GM19025 (cell line): ENCODE measurements around the gene PYGB.
"Not testable (repeated sequence)": the region's sequence is repeated elsewhere in the genome, so short reads cannot be mapped to it uniquely, and the experiment has no call there.

Experiments used
- ATAC-seq: cut with Tn5 transposase; IDR thresholded peaks from one replicate; pipeline ENCODE4 v1.9.1; 2021; ENCODE audit warnings: mild to moderate bottlenecking, low read depth, moderate library complexity; ENCODE audit not compliant: unreplicated experiment

PYGB gene

DNA sequence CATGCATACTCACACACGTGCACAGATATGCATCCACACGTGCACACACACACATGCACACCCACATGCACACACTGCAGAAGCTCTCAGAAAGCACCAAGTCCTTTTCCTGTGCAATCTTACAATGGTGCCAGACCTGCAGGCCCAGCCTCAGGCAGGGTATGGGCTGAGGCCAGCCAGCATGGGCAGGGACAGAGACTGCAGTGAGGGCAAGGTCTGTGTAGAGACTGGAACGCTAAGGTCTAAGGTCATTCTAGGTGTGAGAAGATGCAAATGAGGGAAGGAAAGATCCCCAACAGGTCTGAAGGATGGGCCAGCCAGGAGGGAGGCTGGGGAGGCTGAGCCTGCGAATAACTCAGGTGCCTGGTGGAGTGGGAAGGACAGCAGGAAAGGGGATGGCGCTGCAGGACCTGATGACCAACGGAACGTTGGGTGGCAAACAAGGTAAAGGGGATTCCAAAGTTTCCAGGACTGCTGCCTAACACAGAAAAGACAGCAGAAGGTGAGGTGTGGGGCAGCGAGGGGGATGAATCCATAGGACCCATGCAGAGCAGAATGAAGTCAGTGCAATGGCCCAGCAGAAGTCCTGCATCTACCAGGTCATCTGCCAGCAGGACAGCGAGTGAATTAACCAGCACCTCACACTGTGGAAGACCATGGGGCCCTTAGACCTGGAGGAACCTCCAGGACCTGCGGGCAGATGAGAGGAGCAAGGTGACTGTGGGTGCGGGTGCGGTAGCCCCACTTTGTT is 75.8 kb downstream of the PYGB start:
- ATAC-seq: no peak

DNA sequence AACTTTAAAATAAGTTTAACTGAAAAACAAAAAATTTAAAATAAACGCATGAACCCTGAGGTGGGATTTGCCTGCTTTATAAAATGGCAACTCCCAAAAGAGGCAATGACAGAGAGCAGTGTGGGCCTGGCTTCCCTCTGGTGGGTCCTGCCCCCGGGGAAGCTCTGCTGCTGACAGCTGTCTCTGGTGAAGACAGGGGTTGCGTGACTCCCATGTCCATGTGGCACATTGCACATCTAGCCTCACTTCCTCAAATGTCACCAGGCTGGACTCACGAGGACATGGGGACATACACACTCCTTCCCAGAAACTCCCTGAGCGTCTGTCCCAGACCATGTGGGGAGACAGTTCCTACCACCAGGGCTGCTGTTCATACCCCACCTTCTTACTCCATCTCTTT is 76.5 kb downstream of the PYGB start:
- ATAC-seq: no peak

DNA sequence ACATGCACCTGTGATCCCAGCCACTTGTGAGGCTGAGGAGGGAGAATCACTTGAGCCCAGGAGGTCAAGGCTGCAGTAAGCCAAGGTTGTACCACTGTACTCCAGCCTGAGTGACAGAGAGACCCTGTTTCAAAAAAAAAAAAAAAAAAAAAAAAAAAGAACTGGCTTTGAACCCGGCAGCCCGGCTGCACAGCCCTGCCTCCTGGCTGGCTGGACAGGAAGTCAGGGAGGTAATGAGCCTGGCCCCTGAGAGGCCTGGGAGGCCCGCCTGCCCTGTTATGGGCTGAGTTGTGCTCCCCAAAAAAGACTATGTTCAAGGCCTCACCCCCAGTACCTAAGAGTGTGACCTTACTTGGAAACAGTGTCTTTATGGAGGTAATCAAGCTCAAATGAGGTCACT is 77.2 kb downstream of the PYGB start:
- no peak for ATAC-seq

DNA sequence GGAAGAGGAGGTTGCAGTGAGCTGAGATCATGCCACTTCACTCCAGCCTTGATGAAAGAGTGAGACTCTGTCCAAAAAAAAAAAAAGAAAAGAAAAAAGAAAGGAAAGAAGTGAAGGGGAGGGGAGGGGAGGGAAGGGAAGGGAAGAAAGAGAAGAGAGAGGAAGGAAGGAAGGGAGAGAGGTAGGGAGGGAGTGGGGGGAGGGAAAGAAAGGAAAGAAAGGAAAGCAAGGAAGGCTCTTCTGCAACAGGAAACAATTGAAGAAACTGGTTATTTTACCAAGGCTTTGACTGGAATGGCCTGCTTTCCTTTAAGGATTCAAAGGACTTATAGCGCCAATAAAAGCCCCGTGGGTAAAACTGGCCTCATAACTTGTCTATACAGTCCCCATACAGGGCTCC is 78.1 kb downstream of the PYGB start:
- no peak for ATAC-seq

DNA sequence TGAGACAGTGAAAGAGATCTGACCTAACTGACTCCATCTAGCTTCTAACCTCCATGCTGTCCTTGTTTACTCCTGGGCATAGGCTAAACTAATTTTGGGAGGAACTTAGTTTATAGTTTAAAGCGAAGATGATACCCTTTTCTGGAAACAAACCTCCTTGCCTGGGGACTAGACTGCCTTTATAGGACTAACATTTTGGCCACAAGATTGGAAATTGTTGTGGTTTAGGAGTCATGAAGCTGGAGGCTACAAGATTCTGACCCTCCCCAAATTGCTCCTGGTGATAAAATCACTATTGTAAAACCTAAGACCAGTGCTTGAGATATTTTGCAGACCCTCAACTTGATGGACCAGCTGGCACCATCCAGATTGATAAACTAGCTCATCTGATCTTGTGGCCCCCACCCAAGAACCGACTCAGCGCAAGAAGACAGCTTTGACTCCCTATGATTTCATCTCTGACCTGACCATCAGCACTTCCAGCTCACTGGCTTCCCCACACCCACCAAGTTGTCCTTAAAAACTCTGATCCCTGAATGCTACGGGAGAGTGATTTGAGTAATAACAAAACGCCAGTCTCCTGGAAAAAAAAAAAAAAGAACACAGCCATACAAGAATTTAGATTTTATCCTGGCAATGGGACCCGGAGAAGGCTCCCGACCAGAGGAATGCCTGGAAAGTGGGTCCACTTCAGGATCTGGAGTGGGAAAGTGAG is 79.8 kb downstream of the PYGB start:
- no peak for ATAC-seq

DNA sequence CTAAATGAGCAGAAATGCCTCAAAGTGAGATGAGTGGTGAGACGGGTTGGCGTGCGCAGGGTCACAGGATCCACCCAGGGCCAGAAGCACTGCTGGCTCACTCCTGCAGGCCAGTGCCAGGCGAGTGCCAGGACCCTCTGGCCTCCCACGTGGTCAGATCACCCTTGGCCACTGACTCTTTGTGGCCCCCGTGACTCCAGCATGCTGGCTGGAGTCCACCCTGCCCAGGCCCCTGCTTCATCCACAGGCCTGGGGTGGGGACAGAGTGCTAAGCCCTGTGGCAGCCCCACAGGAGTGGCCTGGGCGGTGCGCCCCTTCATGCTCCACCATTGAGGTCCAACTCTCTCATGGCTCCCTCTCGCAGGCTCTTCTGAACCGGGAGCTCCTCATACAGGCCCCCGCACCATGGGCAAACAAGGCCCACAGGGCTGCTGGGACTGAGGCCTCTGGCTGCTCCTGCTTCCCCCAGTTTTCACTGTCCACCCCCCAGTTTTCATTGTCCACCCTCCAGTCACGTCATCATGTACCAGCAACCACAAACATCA is 81.1 kb downstream of the PYGB start:
- no peak for ATAC-seq

DNA sequence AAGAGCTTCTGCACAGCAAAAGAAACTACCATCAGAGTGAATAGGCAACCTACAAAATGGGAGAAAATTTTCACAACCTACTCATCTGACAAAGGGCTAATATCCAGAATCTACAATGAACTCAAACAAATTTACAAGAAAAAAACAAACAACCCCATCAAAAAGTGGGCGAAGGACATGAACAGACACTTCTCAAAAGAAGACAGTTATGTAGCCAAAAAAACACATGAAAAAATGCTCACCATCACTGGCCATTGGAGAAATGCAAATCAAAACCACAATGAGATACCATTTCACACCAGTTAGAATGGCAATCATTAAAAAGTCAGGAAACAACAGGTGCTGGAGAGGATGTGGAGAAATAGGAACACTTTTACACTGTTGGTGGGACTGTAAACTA is 87.1 kb downstream of the PYGB start:
- not testable (repeated sequence) for ATAC-seq

DNA sequence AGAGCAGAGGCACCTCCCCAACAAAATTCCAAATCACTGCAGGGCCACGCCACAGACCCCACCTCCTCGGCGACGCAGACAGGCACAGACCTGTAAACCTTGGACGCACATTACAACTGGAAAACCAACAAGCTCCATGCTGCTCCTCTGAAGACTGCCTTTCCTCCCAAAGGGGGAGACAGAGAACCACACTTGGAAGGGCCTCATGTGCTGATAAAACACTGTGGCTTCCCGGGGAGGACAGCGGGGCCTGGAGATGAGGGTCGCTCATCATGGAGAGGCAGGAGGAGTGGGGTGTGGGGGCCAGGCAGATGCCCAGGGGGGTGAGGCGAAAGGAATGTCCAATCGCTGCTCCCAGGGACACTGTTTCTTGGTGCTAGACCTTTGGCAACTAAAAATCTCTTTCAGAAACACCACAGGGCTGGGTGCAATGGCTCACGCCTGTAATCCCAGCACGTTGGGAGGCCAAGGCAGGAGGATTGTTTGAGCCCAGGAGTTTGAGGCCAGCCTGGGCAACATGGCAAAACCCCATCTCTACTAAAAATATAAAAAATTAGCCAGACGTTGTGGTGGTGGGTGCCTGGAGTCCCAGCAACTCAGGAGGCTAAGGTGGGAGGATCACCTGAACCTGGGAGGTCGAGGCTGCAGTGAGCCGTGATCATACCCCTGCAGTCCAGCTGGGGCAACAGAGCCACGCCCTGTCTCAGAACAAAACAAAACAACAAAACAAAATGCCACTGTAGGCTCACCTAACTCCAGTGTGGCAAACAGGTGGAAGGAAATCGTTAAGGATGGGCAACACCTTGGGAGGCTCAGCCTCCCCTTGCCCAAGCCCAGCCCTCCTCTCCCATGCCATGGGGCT is 88.9 kb downstream of the PYGB start:
- ATAC-seq: no peak

DNA sequence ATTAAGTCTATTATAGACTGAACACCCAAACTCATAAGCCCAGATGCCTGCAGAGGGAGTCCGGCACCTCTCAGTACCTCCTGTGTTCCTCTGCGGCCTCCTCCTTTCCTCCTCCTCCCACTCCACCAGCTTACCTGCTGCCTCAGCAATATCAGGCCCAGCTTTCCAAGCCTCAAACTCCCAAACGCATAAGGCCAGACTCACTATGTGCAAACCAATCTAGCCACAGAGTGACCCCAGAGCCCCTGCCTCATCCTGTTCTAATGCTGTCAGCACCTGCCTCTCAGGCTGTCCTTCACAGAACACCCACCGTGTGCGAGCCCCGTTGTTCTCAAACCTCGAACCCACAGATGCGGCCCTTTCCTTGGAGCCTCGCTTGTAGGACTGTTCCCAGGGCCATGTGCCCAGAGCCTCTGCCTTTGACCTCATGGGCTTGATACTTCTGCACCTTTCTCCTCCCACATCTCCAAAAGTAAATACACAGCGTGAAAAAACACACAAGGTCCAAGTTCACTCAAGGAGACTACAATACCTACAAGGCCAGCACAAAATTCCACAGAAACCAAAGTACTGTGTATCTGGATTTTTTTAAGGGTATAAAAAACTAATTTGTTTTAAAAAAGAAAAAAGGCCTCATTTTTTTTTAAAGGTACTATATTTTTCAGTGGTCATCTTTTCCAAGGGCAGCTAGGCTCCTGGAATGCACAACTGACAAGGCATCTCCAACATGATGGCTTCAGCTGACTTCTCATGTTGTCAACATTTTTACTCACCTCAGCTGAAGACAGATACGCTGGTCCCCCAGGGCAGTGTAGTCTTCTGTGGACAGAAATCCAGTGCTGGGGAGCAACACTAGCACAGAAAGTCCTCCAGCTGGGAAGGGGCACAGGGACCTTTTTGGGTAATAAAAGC is 90.5 kb downstream of the PYGB start:
- ATAC-seq: no peak

DNA sequence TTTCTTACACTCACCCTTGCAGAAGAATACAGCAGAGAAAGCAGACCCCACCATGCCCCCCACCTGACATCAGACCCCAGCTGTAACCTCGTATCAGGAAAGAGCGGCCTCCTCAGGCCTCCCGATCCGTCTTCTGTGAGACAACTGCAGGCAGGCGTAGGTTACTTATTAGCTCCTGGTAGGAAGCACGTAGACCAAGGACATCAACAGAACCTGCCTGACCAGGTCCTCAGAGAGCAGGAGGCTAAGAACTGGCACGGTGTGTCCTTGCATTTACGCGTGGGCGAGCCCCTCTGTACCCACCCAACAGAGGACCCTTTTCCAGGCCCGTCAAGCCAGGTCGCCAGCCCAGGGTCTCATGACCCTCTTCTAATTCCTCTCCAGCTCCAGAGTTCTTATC is 91.7 kb downstream of the PYGB start:
- no peak for ATAC-seq

DNA sequence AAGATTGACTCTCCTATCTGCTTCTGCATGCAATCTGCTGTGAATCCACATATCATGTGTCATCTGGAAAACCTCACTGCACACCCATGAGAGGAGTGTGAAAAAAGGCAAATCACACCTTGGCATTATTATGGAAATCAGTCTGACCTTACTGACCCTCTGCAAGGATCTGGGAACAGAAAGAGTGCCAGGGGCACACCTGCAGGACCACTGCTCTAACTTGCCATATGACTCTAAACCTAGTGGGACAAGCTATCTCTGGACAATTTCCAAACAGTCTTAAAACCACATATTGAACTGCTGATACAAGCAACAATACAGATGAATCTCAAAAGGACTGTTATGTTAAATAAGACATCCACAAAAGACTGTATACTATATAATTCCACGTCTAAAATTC is 92.5 kb downstream of the PYGB start:
- no peak for ATAC-seq

DNA sequence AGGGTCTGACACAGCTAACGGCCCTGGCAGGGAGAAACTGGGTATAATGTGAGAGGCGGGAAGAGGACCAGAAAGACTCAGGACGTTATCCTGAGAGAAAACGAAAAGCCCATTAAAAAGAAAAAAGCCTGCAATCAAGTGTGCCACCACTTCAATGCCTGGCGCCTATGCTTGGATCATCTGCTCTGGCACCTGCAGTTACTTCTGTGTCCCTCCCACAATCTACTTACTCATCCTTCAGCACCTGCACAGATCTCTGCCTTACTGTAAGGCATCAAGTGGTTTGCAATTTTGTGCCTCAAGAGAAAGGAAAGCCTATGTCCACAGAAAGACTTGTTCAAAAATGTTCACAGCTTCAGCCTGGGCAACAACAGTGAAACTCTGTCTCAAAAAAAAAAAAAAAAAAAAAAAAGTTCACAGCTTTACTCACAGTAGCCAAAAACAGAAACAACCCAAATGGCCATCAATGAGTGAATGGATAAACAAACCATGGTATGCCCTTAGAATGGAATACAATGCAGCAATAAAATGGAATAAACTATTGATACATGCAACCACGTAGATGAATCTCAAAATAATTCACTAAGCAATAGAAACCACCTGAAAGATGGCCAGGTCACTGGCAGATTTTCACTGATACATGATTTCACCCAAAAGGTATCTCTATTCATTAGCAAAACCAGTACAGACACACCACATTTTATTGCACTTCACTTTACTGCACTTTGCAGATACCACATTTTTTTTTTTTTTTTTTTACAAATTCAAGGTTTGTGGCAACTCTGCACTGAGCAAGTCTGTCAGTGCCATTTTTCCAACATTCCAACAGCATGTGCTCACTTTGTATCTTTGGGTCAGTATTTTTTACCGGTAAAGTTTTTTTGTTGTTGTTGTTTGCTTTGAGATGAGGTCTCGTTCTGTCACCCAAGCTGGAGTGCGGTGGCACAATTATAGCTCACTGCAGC is 94.1 kb downstream of the PYGB start:
- no peak for ATAC-seq

DNA sequence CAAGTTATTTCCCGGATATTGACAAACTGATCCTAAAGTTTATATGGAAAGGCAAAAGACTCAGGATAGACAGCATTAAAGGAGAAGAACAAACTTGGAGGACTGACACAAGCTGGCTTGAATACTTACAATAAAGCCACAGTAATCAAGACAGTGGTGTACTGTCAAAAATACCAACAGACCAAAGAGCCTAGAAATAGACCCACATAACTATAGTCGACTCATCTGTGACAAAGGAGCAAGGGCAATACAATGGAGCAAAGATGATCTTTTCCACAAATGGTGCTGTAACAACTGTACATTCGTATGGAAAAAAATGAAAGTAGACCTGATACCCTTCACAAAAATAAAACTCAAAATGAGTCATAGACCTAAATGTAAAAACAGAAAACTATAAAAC is 96.7 kb downstream of the PYGB start:
- ATAC-seq: no peak

DNA sequence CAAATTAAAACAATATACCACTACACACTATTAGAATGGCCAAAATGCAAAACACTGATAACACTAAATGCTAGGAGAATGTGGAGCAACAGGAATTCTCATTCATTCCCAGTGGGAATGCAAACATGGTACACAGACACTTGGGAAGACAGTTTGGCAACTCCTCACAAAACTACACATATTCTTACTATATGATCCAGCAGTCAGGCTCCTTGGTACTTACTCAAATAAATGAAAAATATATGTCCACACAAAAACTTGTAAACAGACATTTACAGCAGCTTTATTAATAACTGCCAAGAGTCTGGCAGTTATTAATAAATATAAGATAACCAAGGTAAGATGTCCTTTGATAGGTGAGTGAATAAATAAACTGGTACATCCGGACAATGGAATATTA is 97.8 kb downstream of the PYGB start:
- no peak for ATAC-seq

DNA sequence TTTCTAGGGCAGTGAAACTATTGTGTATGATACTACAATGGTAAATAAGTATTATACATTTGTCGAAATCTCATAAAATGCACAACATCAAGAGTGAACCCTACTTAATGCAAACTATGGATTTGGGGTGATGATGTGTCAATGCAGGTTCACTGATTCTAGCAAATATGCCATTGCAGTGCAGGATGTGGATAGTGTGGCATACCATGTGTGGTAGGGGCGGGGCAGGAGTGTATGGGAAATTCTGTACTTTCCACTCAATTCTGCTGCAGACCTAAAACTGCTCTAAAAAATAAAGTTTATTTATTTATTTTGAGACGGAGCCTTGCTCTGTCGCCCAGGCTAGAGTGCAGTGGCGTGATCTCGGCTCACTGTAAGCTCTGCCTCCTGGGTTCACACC is 98.5 kb downstream of the PYGB start:
- ATAC-seq: no peak
